Karpas-422 (cell line): ENCODE measurements around the gene SUPT6H. TPM values are rescaled to one million over a fixed set of nuclear protein-coding genes. Genes with fewer than 3 reads are reported as not detected.

Source experiments
- DNase-seq: peaks from one replicate; pipeline ENCODE4 v3.0.0-alpha.2; 2015
- H2AFZ ChIP-seq: fragments of 200-600 bp; sonication (generic); 2 replicates; pipeline ENCODE4 v1.6.1; 2014; ENCODE audit warnings: antibody characterized with exemption, low read length, mixed read lengths
- H3K27ac ChIP-seq: fragments of 200-600 bp; sonication (generic); 2 replicates; pipeline ENCODE4 v1.5.1; 2014; ENCODE audit warnings: mild to moderate bottlenecking, low read length, moderate library complexity
- H3K27me3 ChIP-seq: fragments of 200-600 bp; sonication (generic); 2 replicates; pipeline ENCODE4 v1.6.1; 2014; ENCODE audit warnings: low read length, mixed read lengths
- H3K36me3 ChIP-seq: fragments of 200-600 bp; sonication (generic); 2 replicates; pipeline ENCODE4 v1.6.1; 2014; ENCODE audit warnings: low read length, mixed read lengths; ENCODE audit not compliant: insufficient read depth
- H3K4me1 ChIP-seq: fragments of 200-600 bp; sonication (generic); 2 replicates; pipeline ENCODE4 v1.6.1; 2014; ENCODE audit warnings: mild to moderate bottlenecking, low read length, mixed read lengths
- H3K4me2 ChIP-seq: fragments of 200-600 bp; sonication (generic); 2 replicates; pipeline ENCODE4 v1.6.1; 2014; ENCODE audit warnings: low read length, low read depth, mild to moderate bottlenecking; ENCODE audit not compliant: poor library complexity, severe bottlenecking
- H3K4me3 ChIP-seq: fragments of 200-600 bp; sonication (generic); 2 replicates; pipeline ENCODE4 v1.5.1; 2014; ENCODE audit warnings: mild to moderate bottlenecking, antibody characterized with exemption, low read length, mixed read lengths
- H3K79me2 ChIP-seq: fragments of 200-600 bp; sonication (generic); 2 replicates; pipeline ENCODE4 v1.6.1; 2014; ENCODE audit warnings: mild to moderate bottlenecking, low read length, mixed read lengths
- H3K9ac ChIP-seq: fragments of 200-600 bp; sonication (generic); 2 replicates; pipeline ENCODE4 v1.6.0; 2014; ENCODE audit warnings: low read length
- H3K9me2 ChIP-seq: fragments of 200-600 bp; sonication (generic), shearing (Covaris generic); replicated peaks from 2 replicates; pipeline ENCODE4 v1.6.0; 2014; ENCODE audit warnings: mild to moderate bottlenecking, low read length, moderate library complexity; ENCODE audit not compliant: insufficient read depth
- H3K9me3 ChIP-seq: fragments of 300-700, 200-600 bp; sonication (generic); 2 replicates; pipeline ENCODE4 v1.6.1; 2014; ENCODE audit warnings: low read length, mixed read lengths
- H4K20me1 ChIP-seq: fragments of 200-600 bp; sonication (generic); 2 replicates; pipeline ENCODE4 v1.6.1; 2014; ENCODE audit warnings: mild to moderate bottlenecking, antibody characterized with exemption, low read length, low read depth; ENCODE audit not compliant: insufficient read depth
- total RNA-seq: library from RNA; depleted of rRNA; stranded (reverse); fragments of >200 nt; shearing (Covaris generic); gene quantifications from 2 replicates; pipeline ENCODE4 v1.2.3, GENCODE V29; 2014; ENCODE audit warnings: low replicate concordance

SUPT6H gene
- total RNA-seq, 1 experiment from 2014 or later = 91.5 TPM

DNA sequence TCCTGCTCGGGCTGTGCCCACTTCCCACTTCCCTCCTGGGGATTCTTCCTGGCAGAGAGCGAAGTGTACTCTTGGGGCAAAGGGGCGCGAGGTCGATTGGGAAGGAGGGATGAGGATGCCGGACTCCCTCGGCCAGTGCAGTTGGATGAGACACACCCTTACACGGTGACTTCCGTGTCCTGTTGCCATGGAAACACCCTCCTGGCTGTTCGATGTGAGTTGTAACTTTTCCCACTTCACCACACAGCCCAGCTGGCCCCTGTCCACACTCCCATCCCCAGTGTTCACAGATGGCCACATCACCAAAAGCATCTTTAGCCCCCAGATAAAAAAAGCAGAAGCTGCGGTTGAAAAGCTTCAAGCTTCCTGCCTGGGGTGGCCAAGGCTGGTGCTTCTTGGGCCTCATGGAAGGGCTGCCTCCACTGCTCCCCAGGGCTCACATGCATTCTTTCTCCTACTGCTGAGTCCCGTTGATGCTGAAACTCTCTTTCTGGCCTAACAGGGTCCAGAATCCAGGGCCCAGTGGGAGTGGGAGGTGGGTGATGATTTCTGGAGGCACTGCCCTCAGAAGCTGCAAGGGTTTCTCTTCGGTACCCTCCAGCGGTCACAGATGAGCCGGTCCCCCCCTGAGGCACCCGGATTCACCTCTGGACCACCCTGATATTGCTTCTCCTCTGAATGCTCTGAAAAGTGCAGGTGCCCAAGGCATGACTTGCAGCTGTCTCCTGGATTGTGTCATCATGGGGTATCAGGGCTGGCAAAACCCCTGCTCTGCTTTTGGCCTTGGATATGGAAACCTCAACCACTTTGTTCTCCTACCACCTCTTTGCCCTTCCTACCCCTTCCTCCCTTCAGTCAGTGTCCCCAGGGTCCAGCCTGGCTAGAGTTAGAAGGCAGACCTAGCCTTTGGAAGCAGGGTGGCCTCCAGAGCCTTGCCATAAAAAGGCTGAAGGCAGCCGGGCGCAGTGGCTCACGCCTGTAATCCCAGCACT, 79.6 kb downstream of the SUPT6H start:
- peak overlapping the region; percentile 33; the same call in 1 of the 2 replicates for H3K4me3 ChIP-seq
- no peak overlapping the region for H2AFZ ChIP-seq
- peaks cover 27% of the 10 kb centered on the region for H3K79me2 ChIP-seq
- no peaks in the 10 kb centered on the region for H3K36me3 ChIP-seq
- no peaks in the 10 kb centered on the region for H3K27me3 ChIP-seq
- H4K20me1 ChIP-seq = peaks cover 21% of the 10 kb centered on the region
- DNase-seq = peak; percentile 79
- no peaks in the 10 kb centered on the region for H3K9me2 ChIP-seq
- peak overlapping the region; percentile 58 for H3K9ac ChIP-seq
- peaks cover 72% of the 10 kb centered on the region for H3K4me1 ChIP-seq
- H3K9me3 ChIP-seq = no peaks in the 10 kb centered on the region
- peak overlapping the region; percentile 51 for H3K4me2 ChIP-seq
- H3K27ac ChIP-seq = peak overlapping the region; percentile 91

DNA sequence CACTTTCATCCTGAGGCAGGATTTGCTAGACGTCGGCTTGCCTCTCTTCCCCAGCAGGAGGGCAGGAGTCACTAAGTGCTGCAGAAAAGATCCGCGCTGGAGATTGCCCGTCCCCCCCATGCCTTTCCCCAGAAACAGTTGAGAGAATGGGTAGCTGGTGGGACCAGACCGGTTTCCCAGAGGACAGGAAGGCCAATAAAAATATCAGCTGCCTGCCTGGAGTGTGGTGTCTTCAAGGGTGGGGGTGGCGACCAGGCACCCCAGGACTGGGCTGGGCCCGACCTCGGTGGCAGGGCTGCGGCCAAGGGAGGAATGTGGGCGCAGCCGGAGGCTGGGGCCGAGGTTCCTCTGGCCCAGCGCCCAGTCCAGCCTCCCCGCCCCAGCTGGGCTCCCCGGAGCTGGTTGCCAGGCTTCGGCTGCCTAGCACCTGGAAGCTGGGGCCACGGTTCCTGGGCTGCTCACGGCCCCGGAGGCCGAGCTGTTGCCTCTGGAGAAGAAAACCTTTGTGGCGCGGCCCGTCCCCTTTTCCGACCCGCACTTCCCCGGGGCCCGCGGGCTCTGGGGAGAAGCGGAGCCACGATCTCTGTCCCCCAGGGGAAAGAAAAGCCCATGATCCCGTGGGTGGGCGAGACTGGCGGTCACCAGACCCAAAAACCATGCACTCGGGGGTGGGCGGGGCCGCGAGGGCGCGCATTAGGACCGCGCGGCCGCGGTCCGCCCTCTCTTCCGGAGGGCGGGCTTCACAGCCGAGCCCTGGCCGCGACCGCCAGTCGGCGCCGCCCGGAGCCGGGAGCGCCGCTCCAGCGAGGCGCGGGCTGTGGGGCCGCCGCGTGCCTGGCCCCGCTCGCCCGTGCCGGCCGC, 81.5 kb downstream of the SUPT6H start, which contains the start of gene TRAF4:
TSS of gene TRAF4 (plus strand) at position 769 of the 861 bp plus-strand sequence. CDS start 102 bp downstream, outside the sequence.
- Histone ChIP-seq H2AFZ (peak within 1 kb of the TSS; percentile 85; the same call in 1 of the 2 replicates), H3K79me2 (peaks cover 31% of the 10 kb centered on the region), H3K4me3 (peak within 1 kb of the TSS; percentile 91)

DNA sequence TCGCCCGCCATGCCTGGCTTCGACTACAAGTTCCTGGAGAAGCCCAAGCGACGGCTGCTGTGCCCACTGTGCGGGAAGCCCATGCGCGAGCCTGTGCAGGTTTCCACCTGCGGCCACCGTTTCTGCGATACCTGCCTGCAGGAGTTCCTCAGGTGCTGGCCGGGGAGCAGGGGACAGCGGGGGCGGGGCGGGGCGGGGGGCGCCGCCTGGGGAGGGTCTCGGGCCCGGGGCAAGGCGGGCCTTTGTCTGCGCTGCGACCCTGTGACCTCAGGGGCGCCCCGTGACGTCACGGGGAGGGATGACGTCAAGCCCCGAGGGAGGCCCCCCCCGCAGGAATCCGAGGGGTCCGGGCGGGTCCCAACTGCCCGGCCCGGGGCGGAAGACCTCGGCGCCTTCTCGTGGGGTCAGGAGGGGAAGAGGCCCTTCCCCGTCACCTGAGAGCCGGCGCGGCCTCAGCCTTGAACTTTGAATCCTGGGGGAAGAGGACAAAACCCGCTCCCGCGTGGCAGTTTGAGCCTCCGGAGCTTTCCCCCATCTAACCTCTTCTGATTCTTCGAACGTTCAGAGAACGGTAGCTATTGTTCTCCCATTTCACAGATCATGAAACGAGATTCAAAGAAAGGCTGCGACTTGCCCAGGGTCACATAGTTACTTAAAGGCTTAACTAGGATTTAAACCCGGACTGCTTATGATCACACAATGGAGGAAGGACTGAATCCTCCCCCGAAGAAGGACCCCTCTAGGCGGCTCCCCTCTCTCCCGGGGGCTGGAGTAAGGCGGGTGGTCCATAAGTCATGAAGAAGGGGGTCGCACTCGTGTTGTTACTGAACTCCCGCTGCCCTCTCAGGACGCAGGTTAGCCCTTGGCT, 82.3 kb downstream of the SUPT6H start:
- H2AFZ ChIP-seq = no peak overlapping the region
- peaks cover 31% of the 10 kb centered on the region for H3K79me2 ChIP-seq

More for the DNA sequence above, 81.5 kb downstream of the SUPT6H start, which contains the start of gene TRAF4:
- Histone ChIP-seq H4K20me1 (peaks cover 33% of the 10 kb centered on the region), H3K27me3 (no peaks in the 10 kb centered on the region), H3K9me3 (no peaks in the 10 kb centered on the region), H3K36me3 (peaks cover 4% of the 10 kb centered on the region), H3K9ac (peak within 1 kb of the TSS; percentile 96), H3K4me1 (peaks cover 61% of the 10 kb centered on the region), H3K27ac (peak within 1 kb of the TSS; percentile 91), H3K9me2 (no peaks in the 10 kb centered on the region), H3K4me2 (peak within 1 kb of the TSS; percentile 93)
- peak; percentile 95 for DNase-seq

DNA sequence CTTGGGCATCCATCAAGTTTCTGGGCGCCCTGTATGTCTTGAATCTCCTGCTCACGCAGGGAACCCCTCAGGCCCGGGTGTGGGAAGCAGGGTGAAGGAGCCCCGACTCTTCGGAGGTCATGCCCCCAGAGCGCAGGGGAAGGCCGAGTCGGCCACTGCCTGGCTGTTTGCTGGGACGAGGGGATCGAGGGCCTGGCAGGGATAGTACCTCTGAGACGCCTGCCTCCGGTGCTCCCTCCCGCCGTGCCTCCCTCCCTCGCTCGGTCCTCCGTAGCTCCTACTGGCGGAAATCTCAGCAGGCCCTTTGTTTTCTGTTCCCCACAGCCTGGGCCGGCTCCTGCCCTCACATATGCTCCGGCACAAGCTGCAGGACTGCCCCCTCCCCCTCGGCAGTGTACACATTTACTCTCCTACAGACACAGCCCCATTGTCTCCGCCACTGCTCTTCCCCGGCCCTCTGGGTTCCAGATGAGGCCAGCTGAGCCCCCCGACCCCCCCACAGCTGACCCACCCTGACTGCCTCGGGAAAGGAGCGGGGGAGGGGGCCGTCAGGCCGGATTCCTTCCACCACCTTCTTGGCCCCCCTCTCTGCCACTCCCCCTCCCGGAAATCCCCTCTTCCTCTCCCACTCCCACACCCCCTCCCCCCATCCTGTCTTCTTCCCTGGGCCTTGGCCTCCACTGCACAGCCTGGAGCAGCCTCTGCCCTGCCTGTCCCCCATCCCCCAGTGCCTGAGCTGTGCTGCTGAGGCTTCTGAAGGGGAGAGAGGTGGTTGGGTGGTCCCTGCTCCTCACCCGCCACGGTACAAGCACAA, 83.2 kb downstream of the SUPT6H start:
- Histone ChIP-seq H3K27me3 (no peaks in the 10 kb centered on the region), H3K79me2 (peaks cover 31% of the 10 kb centered on the region), H3K4me2 (peak overlapping the region; percentile 93), H3K36me3 (peaks cover 4% of the 10 kb centered on the region), H3K9me3 (no peaks in the 10 kb centered on the region), H3K4me1 (peaks cover 53% of the 10 kb centered on the region), H2AFZ (no peak overlapping the region), H3K27ac (peak overlapping the region; percentile 79), H4K20me1 (peaks cover 33% of the 10 kb centered on the region), H3K4me3 (peak overlapping the region; percentile 91), H3K9ac (peak overlapping the region; percentile 96), H3K9me2 (no peaks in the 10 kb centered on the region)
- DNase-seq = peak; percentile 78

More for the DNA sequence above, 82.3 kb downstream of the SUPT6H start:
- Histone ChIP-seq H3K9me2 (no peaks in the 10 kb centered on the region), H3K4me1 (peaks cover 53% of the 10 kb centered on the region), H3K4me3 (peak overlapping the region; percentile 91), H4K20me1 (peaks cover 33% of the 10 kb centered on the region), H3K4me2 (peak overlapping the region; percentile 93), H3K36me3 (peaks cover 4% of the 10 kb centered on the region), H3K27me3 (no peaks in the 10 kb centered on the region), H3K9me3 (no peaks in the 10 kb centered on the region), H3K9ac (peak overlapping the region; percentile 96), H3K27ac (peak overlapping the region; percentile 79)
- DNase-seq = peak; percentile 85

DNA sequence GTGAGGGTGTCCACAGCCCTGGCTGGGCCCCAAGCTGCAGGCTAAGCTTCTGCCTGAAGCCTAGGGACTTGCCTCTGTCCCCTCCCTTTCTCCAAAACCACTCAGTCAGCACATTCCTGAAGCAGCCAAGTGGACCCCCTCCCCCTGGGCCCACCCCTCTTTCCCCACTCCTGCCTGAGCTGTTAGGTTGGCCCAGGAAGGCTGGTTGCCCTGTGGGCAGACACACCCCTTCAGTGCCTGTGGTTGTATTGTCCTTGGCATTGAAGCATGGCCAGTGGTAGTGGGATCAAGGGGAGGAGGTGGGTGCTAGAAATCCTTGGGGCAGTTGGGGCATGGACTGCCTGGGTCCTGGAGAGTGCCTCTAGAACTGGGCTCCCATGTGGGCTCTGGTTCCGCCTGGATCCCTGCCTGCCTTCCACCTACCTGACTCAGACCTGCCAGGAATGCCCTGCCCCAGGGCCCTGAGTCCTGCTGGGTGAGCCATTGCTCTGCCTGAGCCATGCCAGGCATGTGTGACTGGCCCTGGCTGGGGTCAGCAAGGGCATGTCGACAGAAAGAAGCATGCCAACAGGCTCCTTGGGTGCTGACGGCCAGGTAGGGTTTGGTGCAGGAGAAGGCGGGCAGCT, 83.9 kb downstream of the SUPT6H start:
- Histone ChIP-seq H3K9ac (peak overlapping the region; percentile 96), H3K27ac (peak overlapping the region; percentile 79), H3K9me3 (no peaks in the 10 kb centered on the region), H3K9me2 (no peaks in the 10 kb centered on the region), H3K27me3 (no peaks in the 10 kb centered on the region), H3K4me2 (peak overlapping the region; percentile 93), H3K36me3 (peaks cover 8% of the 10 kb centered on the region), H3K4me3 (peak overlapping the region; percentile 91; the same call in 1 of the 2 replicates), H3K79me2 (peaks cover 31% of the 10 kb centered on the region), H2AFZ (no peak overlapping the region), H4K20me1 (peaks cover 33% of the 10 kb centered on the region), H3K4me1 (peaks cover 46% of the 10 kb centered on the region)
- DNase-seq = no peak

DNA sequence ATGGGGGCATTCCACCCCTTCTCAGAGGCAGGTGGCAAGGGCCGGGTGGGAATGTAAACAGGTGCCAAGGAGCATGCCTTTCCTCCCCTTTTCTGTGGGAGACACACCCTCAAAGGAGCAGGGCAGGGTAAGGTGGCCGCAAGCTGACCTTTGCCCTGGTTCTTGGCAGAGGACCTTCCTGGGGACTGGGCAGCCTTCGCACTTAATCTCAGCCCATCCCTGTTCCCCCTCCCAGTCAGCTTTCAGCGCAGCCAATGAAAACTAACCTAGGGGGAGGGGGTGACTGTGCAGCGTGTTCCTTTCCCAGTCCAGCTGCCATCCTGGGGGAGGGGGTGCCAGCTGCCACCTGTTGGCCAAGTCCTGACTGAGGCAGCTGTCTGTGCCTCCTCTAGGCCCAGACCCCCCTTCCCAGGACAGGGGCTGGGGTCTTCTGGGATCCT, 84.6 kb downstream of the SUPT6H start:
- Histone ChIP-seq H3K9me3 (no peaks in the 10 kb centered on the region), H3K9me2 (no peaks in the 10 kb centered on the region), H3K4me2 (peak overlapping the region; percentile 93), H4K20me1 (peaks cover 33% of the 10 kb centered on the region), H2AFZ (no peak overlapping the region), H3K27ac (0 out of 2 replicates have a peak overlapping the region, but pooled peaks have one; percentile 3), H3K9ac (peak overlapping the region; percentile 96; the same call in 1 of the 2 replicates), H3K4me1 (peaks cover 39% of the 10 kb centered on the region), H3K27me3 (no peaks in the 10 kb centered on the region), H3K4me3 (no peak overlapping the region; the same call in 1 of the 2 replicates), H3K79me2 (peaks cover 33% of the 10 kb centered on the region), H3K36me3 (peaks cover 10% of the 10 kb centered on the region)
- DNase-seq = no peak
